GM23248 (cell line): ENCODE results near the gene VIPR2.

ENCODE experiments used
- EZH2 ChIP-seq: fragments of 200-600 bp; sonication (generic); IDR thresholded peaks from 2 replicates; pipeline ENCODE4 v1.6.1; 2018; ENCODE audit warnings: antibody characterized with exemption, mild to moderate bottlenecking; ENCODE audit not compliant: insufficient read depth, poor library complexity, severe bottlenecking
- EZH2phosphoT487 ChIP-seq: fragments of 200-600 bp; sonication (generic); IDR thresholded peaks from 2 replicates; pipeline ENCODE4 v1.6.1; 2018; ENCODE audit warnings: antibody characterized with exemption, moderate library complexity, mild to moderate bottlenecking, low read depth; ENCODE audit not compliant: insufficient read depth

DNA sequence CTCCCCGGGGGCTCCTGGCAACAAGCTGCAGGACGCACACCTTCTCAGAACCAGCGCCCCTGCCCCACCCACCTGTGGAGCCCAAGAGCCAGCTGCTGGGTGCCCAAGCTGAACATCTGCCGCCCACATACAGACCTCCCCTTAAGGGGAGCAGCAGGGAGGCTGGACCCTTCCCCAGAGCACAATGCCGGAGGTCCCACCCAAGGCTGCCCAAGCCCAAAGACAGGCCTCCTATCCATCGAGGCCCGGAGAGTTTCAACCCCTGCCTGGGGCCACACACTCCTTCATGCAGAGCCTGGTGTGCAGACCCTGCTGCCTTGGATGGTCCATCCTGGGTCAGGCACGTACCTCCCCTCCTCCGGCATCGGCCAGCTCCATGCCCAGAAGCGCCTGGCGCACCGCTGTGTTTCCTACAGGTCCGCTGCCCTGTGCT, 48.7 kb downstream of the VIPR2 start:
- TF ChIP-seq EZH2 (no peak), EZH2phosphoT487 (no peak)
